Measurements from ENCODE around the gene BZW1.

DNA sequence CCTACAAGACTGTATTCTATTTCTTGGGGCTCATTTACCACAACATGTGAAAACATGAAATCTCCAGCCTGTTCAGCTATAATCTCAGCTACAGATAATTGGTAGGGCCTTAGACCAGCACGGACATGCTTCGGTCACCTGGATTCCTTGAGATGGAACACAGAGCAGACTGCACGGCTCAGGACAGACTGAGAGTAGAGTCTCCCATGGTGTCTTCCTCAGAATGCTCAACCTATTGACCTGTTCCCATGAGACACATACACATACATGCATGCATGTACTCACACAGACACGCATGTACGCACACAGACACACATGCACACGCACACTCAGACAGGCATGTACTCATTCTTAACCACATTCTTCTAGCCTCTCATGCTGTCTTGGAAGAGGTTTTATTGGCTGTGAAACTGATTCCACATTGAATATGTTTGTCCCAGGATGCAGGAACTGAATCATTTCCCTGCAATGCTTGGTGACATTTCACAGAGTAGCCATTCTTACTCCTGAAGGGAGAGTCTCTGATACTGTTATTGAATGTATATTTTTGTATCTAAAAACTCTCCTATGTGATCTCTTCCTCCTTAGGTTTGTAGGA is 23.5 kb upstream of the BZW1 start:
- TF ChIP-seq, protein P1, sequence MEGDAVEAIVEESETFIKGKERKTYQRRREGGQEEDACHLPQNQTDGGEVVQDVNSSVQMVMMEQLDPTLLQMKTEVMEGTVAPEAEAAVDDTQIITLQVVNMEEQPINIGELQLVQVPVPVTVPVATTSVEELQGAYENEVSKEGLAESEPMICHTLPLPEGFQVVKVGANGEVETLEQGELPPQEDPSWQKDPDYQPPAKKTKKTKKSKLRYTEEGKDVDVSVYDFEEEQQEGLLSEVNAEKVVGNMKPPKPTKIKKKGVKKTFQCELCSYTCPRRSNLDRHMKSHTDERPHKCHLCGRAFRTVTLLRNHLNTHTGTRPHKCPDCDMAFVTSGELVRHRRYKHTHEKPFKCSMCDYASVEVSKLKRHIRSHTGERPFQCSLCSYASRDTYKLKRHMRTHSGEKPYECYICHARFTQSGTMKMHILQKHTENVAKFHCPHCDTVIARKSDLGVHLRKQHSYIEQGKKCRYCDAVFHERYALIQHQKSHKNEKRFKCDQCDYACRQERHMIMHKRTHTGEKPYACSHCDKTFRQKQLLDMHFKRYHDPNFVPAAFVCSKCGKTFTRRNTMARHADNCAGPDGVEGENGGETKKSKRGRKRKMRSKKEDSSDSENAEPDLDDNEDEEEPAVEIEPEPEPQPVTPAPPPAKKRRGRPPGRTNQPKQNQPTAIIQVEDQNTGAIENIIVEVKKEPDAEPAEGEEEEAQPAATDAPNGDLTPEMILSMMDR (IDR thresholded peaks at IDR 0.05) = no peak
- TF ChIP-seq POLR2AphosphoS5 (IDR thresholded peaks at IDR 0.05) (no peak), EP300 (IDR thresholded peaks at IDR 0.05) (no peak)
